WTC11 (cell line): ENCODE results near the gene PRAME.

Experiments
- MAX ChIP-seq: sonication (generic); formaldehyde crosslinking; IDR thresholded peaks from 2 replicates; pipeline ENCODE4 v1.8.0; 2022; ENCODE audit warnings: mild to moderate bottlenecking, missing genetic modification reagents
- NFYB ChIP-seq: sonication (generic); formaldehyde crosslinking; conservative IDR thresholded peaks from 2 replicates; pipeline ENCODE4 v1.8.0; 2022; ENCODE audit warnings: low read depth, missing genetic modification reagents
- NR1H2 ChIP-seq: sonication (generic); formaldehyde crosslinking; IDR thresholded peaks from 2 replicates; pipeline ENCODE4 v1.9.0; 2021; ENCODE audit warnings: mild to moderate bottlenecking, moderate library complexity, missing genetic modification reagents
- PRDM15 ChIP-seq: sonication (generic); formaldehyde crosslinking; IDR thresholded peaks from 2 replicates; pipeline ENCODE4 v1.8.0; 2022; ENCODE audit warnings: missing genetic modification reagents
- TF ChIP-seq, protein P1 (sequence below): fragments of 200-600 bp; IDR thresholded peaks from 2 replicates; pipeline ENCODE4 v1.8.0; 2022; ENCODE audit warnings: antibody characterized with exemption
- TF ChIP-seq, protein P2 (sequence below): sonication (generic); formaldehyde crosslinking; IDR thresholded peaks from 2 replicates; pipeline ENCODE4 v1.8.1; 2023; ENCODE audit warnings: mild to moderate bottlenecking, missing genetic modification reagents, moderate library complexity

- TF ChIP-seq NR1H2: no peak
- TF ChIP-seq, protein P1, sequence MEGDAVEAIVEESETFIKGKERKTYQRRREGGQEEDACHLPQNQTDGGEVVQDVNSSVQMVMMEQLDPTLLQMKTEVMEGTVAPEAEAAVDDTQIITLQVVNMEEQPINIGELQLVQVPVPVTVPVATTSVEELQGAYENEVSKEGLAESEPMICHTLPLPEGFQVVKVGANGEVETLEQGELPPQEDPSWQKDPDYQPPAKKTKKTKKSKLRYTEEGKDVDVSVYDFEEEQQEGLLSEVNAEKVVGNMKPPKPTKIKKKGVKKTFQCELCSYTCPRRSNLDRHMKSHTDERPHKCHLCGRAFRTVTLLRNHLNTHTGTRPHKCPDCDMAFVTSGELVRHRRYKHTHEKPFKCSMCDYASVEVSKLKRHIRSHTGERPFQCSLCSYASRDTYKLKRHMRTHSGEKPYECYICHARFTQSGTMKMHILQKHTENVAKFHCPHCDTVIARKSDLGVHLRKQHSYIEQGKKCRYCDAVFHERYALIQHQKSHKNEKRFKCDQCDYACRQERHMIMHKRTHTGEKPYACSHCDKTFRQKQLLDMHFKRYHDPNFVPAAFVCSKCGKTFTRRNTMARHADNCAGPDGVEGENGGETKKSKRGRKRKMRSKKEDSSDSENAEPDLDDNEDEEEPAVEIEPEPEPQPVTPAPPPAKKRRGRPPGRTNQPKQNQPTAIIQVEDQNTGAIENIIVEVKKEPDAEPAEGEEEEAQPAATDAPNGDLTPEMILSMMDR: no peak
- TF ChIP-seq, protein P2, sequence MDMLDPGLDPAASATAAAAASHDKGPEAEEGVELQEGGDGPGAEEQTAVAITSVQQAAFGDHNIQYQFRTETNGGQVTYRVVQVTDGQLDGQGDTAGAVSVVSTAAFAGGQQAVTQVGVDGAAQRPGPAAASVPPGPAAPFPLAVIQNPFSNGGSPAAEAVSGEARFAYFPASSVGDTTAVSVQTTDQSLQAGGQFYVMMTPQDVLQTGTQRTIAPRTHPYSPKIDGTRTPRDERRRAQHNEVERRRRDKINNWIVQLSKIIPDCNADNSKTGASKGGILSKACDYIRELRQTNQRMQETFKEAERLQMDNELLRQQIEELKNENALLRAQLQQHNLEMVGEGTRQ (CRISPR knock-in tag): no peak
- no peak for TF ChIP-seq MAX
- no peak for TF ChIP-seq PRDM15 (CRISPR knock-in tag)
- TF ChIP-seq NFYB (CRISPR knock-in tag): no peak
Observed at GRCh38 chr22:22548910-22549309, 10.2 kb downstream of the PRAME start.
